AG09319 (cell line): Measurements from ENCODE around the gene EID2B.
A peak's percentile ranks its signal among the peaks of the same experiment; 100 is the strongest.

ENCODE experiments used
- DNase-seq: peaks from one replicate; pipeline ENCODE4 v3.0.0-alpha.2; 2010; ENCODE audit warnings: low read depth; ENCODE audit errors: extremely low read depth
- TF ChIP-seq, protein P1 (sequence below): IDR thresholded peaks from 2 replicates; pipeline ENCODE4 v1.5.1; 2011; ENCODE audit warnings: low read depth, mild to moderate bottlenecking, inconsistent platforms, low read length, moderate library complexity

Gene EID2B

DNA sequence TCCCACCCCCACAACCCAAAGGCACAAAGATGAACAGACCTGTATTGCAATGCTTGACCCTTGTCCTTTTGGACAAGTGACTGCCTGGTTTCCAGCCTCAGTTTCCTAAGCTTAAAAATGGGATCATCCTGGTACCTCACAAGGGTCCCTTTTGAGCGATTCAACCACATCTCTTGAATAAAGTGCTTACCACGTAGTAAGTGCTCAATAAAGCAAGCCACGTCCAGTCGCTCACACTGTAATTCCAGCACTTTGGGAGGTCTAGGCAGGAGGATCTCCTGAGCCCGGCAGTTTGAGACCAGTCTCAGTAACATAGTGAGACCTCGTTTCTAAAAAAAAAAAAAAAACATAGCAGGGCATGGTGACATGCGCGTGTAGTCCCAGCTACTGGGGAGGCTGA, 32.7 kb downstream of the EID2B start:
- no peak for DNase-seq

DNA sequence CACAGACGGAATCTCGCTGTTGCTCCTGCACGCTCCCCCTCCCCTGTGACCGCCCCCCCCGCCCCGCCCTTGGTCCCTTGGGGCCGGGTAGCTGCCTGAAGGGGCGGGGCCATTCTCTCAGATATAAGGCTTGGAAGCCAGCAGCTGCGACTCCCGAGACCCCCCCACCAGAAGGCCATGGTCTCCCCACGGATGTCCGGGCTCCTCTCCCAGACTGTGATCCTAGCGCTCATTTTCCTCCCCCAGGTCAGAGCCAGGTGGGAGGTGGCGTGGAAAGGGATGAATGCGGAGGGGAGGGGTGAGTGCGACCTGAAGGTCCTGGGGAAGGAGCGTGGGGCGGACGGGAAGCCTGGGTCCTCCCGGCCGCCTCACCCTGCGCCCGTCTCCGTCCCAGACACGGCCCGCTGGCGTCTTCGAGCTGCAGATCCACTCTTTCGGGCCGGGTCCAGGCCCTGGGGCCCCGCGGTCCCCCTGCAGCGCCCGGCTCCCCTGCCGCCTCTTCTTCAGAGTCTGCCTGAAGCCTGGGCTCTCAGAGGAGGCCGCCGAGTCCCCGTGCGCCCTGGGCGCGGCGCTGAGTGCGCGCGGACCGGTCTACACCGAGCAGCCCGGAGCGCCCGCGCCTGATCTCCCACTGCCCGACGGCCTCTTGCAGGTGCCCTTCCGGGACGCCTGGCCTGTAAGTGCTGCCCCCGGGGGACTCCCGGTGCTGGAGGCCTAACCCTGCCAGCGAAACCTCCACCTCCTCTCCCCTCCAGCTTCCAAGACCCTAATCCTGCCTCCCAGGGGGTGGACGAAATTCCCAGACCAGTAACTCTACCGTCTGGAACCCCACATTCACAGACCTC, 33.6 kb downstream of the EID2B start, which contains the start of gene DLL3:
TSS of gene DLL3 (plus strand) at position 150 of the 845 bp plus-strand sequence. CDS start at position 178, 28 bp downstream.
- no peak for DNase-seq
- TF ChIP-seq, protein P1, sequence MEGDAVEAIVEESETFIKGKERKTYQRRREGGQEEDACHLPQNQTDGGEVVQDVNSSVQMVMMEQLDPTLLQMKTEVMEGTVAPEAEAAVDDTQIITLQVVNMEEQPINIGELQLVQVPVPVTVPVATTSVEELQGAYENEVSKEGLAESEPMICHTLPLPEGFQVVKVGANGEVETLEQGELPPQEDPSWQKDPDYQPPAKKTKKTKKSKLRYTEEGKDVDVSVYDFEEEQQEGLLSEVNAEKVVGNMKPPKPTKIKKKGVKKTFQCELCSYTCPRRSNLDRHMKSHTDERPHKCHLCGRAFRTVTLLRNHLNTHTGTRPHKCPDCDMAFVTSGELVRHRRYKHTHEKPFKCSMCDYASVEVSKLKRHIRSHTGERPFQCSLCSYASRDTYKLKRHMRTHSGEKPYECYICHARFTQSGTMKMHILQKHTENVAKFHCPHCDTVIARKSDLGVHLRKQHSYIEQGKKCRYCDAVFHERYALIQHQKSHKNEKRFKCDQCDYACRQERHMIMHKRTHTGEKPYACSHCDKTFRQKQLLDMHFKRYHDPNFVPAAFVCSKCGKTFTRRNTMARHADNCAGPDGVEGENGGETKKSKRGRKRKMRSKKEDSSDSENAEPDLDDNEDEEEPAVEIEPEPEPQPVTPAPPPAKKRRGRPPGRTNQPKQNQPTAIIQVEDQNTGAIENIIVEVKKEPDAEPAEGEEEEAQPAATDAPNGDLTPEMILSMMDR, result no peak

More for the DNA sequence above, 32.7 kb downstream of the EID2B start:
- TF ChIP-seq, protein P1, result no peak

DNA sequence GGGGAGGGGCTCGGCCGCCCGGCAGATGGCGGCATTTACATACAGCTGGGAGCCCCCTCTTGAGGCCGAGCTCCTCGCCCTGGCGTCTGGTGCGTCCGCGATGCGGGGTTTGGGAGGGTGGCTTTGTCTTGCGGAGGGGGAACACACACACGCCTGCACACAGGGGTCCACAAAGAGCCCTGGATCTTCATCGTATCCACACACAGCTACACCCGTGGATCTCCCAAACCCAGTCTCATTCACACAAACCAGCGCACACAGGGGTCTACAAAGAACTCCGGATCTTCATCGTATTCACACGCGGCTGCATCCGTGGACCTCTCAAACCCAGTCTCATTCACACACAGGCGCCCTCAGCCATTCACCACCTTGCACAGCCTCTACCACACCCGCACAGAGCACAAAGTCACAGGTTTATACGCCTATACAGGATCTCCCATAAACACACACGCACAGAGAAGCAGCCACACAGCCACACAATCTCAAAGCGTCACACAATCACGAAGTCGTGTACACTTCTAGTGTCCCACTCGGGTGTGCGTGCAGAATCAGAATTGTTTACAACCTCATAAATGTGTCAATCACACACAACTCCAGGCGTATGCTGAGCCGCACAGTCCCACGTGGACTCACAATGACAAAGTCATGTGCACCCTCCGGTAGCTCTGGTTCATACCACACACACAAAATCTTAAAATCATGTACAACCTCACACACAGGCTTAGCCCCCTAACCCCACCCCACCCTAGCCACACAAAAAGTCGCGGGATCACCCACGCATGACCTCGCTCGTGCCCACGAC, 34.5 kb downstream of the EID2B start:
- TF ChIP-seq, protein P1, result peak; percentile 45
- DNase-seq, result no peak

DNA sequence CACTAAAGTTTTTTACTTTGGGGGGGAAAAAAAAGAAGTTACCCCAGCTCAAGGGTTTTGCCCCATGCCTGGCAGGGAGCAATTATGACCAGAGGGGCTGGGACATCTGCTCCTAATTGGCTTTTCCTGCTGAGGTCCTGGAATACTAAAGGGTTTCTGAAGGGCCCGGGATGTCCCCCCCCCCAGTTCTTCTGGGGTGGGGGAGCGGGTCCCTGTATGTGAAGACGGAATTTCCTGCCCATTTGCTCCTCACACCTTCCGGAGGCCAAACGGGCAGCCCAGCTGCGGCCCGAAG, 35.0 kb downstream of the EID2B start:
- no peak for DNase-seq
- TF ChIP-seq, protein P1, result no peak

DNA sequence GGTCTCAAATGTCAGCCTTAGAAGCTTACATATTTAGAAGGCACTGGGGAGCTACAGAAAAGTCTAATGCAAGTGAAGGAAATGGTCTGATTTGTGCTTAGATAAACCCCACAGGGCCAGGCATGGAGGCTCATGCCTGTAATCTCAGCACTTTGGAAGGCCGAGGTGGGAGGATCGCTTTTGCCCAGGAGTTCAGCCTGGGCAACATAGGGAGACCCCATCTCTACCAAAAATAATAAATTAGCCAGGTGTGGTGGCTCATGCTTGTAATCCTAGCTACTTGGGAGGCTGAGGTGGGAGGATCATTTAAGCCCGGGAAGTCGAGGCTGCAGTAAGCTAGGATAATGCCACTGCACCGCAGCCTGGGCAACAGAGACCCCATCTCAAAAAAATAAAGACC, 36.6 kb downstream of the EID2B start:
- TF ChIP-seq, protein P1, result no peak
- DNase-seq, result no peak

DNA sequence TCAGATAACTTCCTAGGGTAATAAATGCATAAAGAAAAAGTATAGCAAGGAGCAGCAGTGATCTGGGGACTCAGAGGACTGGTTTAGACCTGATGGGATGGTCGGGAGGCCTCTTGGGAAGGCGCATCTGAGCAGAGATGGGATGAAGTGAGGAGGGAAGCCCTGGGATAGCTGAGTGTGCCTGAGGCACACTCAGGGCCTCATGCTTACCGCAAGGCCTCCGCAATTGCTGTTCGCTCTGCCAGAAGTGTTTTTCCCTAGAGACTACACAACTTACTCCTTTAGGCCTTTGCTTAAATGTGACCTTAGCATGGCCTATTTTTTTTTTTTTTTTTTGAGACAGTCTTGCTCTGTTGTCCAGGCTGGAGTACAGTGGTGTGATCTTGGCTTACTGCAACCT, 38.0 kb downstream of the EID2B start:
- no peak for DNase-seq
- TF ChIP-seq, protein P1, result no peak

DNA sequence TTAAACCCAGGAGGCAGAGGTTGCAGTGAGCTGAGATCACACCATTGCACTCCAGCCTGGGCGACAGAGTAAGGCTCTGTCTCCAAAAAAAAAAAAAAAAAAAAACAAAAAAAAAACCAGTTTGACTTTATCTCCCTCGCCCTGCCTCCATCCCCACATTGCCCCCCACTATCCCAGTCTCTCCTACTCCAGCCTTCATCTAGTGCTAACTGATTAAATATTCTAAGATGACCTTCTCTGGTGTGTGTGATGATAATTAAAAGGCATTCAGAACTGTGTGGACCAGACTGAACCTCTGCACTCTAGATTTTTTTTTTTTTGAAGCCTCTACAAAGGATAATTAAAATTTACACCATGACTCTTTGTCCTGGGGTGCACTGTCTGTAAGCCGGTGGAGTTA, 39.9 kb downstream of the EID2B start:
- TF ChIP-seq, protein P1, result no peak

More for the DNA sequence above, 39.9 kb downstream of the EID2B start:
- no peak for DNase-seq
